ENCODE results near the gene TMED8.

DNA sequence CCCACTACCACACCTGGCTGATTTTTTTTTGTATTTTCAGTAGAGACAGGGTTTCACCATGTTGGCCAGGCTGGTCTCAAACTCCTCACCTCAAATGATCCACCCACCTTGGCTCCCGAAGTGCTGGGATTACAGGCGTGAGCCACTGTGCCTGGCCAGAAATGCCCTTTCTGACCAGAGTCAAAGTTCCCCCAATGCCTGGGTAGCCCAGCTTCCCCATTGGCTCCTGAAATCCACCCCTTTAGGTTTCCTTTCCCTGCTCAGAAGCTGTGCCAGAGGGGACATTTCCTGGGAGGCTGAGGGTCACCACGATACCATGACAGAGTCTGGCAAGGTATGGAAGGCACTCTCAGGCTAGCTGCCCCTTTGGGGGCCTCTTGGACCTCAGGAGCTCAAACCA lies 52.6 kb downstream of the TMED8 start:
- TF ChIP-seq, protein P1, sequence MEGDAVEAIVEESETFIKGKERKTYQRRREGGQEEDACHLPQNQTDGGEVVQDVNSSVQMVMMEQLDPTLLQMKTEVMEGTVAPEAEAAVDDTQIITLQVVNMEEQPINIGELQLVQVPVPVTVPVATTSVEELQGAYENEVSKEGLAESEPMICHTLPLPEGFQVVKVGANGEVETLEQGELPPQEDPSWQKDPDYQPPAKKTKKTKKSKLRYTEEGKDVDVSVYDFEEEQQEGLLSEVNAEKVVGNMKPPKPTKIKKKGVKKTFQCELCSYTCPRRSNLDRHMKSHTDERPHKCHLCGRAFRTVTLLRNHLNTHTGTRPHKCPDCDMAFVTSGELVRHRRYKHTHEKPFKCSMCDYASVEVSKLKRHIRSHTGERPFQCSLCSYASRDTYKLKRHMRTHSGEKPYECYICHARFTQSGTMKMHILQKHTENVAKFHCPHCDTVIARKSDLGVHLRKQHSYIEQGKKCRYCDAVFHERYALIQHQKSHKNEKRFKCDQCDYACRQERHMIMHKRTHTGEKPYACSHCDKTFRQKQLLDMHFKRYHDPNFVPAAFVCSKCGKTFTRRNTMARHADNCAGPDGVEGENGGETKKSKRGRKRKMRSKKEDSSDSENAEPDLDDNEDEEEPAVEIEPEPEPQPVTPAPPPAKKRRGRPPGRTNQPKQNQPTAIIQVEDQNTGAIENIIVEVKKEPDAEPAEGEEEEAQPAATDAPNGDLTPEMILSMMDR (IDR thresholded peaks at IDR 0.05) = no peak
- no peak for TF ChIP-seq EZH2 (IDR thresholded peaks at IDR 0.05)
